A549 (cell line): ENCODE measurements around the gene SLC23A3.
"Not testable (repeated sequence)": the region's sequence is repeated elsewhere in the genome, so short reads cannot be mapped to it uniquely, and the experiment has no call there.

Experiments used
- CHD2 ChIP-seq: fragments of 150-350 bp; IDR thresholded peaks from 2 replicates; pipeline ENCODE4 v1.6.1; 2014; ENCODE audit warnings: low read length; ENCODE audit not compliant: partially characterized antibody
- NR3C1 ChIP-seq: fragments of >200 bp; sonication (Bioruptor Twin); formaldehyde crosslinking; IDR thresholded peaks from 3 replicates; pipeline ENCODE4 v1.6.1; 2017
- POLR2A ChIP-seq: IDR thresholded peaks from 2 replicates; pipeline ENCODE4 v1.6.1; 2012; ENCODE audit warnings: mild to moderate bottlenecking, low read length
- REST ChIP-seq: fragments of 200-600 bp; sonication (generic); IDR thresholded peaks from 2 replicates; pipeline ENCODE4 v1.6.1; 2016; ENCODE audit warnings: antibody characterized with exemption, mild to moderate bottlenecking, moderate library complexity

GRCh38 chr2:219201331-219201730 lies 31.5 kb upstream of the SLC23A3 start:
- TF ChIP-seq NR3C1, REST, CHD2, POLR2A: not testable (repeated sequence)
